ENCODE measurements around the gene PODXL. TPM values are rescaled to one million over a fixed set of nuclear protein-coding genes. Genes with fewer than 3 reads are reported as not detected.

The PODXL gene
- total RNA-seq, 1 experiment from 2014 or later: 44.2 TPM

DNA sequence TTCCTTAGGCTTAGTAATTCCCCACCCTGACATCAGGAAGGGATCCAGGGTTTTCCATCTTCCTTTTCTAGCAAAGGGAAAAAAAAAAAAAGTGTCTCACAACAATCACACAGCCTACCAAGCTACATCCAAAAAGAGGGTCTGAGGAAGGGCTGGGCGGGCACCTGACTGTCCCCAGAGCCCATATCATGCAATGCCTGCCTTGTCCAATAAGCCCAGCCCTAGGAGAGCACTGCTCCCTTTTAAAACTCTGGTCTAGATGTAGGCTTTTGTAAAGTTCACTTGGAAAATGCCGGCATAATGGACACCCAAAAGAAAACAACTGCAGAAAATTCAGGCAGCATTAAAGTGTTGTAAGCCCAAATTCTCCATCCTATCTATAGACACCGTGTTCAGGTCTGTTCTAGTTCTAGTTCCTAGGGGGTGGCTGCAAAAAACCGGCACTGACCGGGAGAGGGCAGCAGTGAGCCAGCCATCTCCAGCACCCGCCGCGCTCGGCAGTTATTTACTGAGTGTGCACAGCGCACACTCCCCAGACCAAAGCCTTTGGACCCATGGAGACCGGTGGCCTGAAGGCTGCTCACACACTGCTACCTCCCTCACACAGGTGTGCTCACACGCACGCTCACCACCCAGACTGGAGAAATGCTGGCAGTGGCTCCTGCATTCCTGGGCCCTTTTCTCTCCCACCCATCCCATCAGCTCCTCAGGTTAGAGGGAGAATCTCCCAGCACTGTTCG, 48.7 kb downstream of the PODXL start:
- Histone ChIP-seq H3K4me2 (ENCODE audit: low read length) (no peak overlapping the region), H3F3A (ENCODE audit: low read length, unreplicated experiment) (no peaks in the 10 kb centered on the region), H3K9me2 (replicated peaks; ENCODE audit: low read length) (no peaks in the 10 kb centered on the region), H3K79me2 (ENCODE audit: low read length) (peaks cover 5% of the 10 kb centered on the region; the same call in 1 of the 2 replicates), H3K27ac (ENCODE audit: low read length) (no peak overlapping the region), H3K4me3 (ENCODE audit: low read length) (no peak overlapping the region), H2AFZ (ENCODE audit: low read length) (no peak overlapping the region), H3K27me3 (ENCODE audit: low read length) (no peaks in the 10 kb centered on the region), H3K9me3 (ENCODE audit: low read length) (no peaks in the 10 kb centered on the region), H4K20me1 (ENCODE audit: low read length) (no peaks in the 10 kb centered on the region), H3K36me3 (ENCODE audit: low read depth, low read length) (peaks cover 15% of the 10 kb centered on the region; the same call in 1 of the 2 replicates), H3K4me1 (ENCODE audit: insufficient read depth, low read length) (no peaks in the 10 kb centered on the region), H3K9ac (ENCODE audit: low read length) (no peak overlapping the region)
- TF ChIP-seq EZH2 (IDR thresholded peaks at IDR 0.05; ENCODE audit: low read length, unreplicated experiment) (no peak), EZH2phosphoT487 (IDR thresholded peaks at IDR 0.05; ENCODE audit: borderline replicate concordance, low read length) (no peak)
- TF ChIP-seq, protein P1, sequence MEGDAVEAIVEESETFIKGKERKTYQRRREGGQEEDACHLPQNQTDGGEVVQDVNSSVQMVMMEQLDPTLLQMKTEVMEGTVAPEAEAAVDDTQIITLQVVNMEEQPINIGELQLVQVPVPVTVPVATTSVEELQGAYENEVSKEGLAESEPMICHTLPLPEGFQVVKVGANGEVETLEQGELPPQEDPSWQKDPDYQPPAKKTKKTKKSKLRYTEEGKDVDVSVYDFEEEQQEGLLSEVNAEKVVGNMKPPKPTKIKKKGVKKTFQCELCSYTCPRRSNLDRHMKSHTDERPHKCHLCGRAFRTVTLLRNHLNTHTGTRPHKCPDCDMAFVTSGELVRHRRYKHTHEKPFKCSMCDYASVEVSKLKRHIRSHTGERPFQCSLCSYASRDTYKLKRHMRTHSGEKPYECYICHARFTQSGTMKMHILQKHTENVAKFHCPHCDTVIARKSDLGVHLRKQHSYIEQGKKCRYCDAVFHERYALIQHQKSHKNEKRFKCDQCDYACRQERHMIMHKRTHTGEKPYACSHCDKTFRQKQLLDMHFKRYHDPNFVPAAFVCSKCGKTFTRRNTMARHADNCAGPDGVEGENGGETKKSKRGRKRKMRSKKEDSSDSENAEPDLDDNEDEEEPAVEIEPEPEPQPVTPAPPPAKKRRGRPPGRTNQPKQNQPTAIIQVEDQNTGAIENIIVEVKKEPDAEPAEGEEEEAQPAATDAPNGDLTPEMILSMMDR (conservative IDR thresholded peaks at IDR 0.05; ENCODE audit: low read depth, low read length): peak; percentile 91
- intact Hi-C loops (cut with micrococcal nuclease): loop anchor here (1.0 to 5.0 kb wide), 2 partner anchors 50 to 147 kb away; partner anchors contain the start of gene PODXL
- peak; percentile 89 for ATAC-seq
- ChIA-PET CTCF (no interaction called here), POLR2A (ENCODE audit: unreplicated experiment) (no interaction called here)
- no TSS peak for BruUV-seq (replicated peaks)
- DNase-seq: peak; percentile 72

DNA sequence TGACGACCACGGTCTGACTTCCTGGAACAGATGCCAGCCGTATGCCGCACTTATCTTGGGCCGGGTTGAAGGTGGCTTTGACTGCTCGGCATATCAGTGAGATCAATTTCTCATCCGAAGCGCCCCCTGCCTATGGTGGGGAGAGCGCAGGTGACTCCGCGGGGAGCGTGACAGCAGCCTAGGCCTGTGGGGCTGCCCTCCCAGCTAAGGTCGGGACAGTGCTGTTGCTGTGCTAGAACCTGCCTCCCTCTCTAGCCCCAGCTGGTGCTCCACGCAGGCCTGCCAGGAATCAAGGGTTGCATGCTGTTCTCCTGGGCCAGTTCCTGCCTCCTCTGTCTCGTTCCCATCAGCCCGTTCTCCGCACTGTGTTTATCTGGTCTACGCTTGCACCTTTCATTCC, 49.8 kb downstream of the PODXL start:
- ATAC-seq (no peak), DNase-seq (no peak)
- Histone ChIP-seq H3K9me2 (replicated peaks; ENCODE audit: low read length) (no peaks in the 10 kb centered on the region), H3K4me2 (ENCODE audit: low read length) (no peak overlapping the region), H3K4me1 (ENCODE audit: insufficient read depth, low read length) (no peaks in the 10 kb centered on the region), H3K79me2 (ENCODE audit: low read length) (no peaks in the 10 kb centered on the region), H2AFZ (ENCODE audit: low read length) (no peak overlapping the region), H3K9me3 (ENCODE audit: low read length) (no peaks in the 10 kb centered on the region), H3F3A (ENCODE audit: low read length, unreplicated experiment) (no peaks in the 10 kb centered on the region), H3K4me3 (ENCODE audit: low read length) (no peak overlapping the region), H3K27ac (ENCODE audit: low read length) (no peak overlapping the region), H4K20me1 (ENCODE audit: low read length) (no peaks in the 10 kb centered on the region), H3K9ac (ENCODE audit: low read length) (no peak overlapping the region), H3K27me3 (ENCODE audit: low read length) (no peaks in the 10 kb centered on the region), H3K36me3 (ENCODE audit: low read depth, low read length) (peaks cover 15% of the 10 kb centered on the region; the same call in 1 of the 2 replicates)
- CTCF ChIA-PET: interaction anchor here (0.6 kb wide), 1 partner anchor 8 kb away, joined by 3 read pairs; no protein-coding TSS in a partner anchor
- BruUV-seq (replicated peaks): no TSS peak
- intact Hi-C loops (cut with micrococcal nuclease): loop anchor here (5.0 kb wide), 1 partner anchor 51 kb away; the partner anchor contains the start of gene PODXL
- POLR2A ChIA-PET (ENCODE audit: unreplicated experiment): no interaction called here
- no peak for TF ChIP-seq EZH2 (IDR thresholded peaks at IDR 0.05; ENCODE audit: low read length, unreplicated experiment)
- TF ChIP-seq, protein P1 (conservative IDR thresholded peaks at IDR 0.05; ENCODE audit: low read depth, low read length): no peak
- TF ChIP-seq EZH2phosphoT487 (IDR thresholded peaks at IDR 0.05; ENCODE audit: borderline replicate concordance, low read length): no peak
